GM13977 (cell line): ENCODE results near the gene ZNF532.

Source experiments
- DNase-seq: peaks from one replicate; pipeline ENCODE4 v3.0.0; 2012; ENCODE audit warnings: low spot score
- in situ Hi-C: fragments of 300-500 bp; cut with MboI; formaldehyde crosslinking; loops from one replicate; pipeline ENCODE4 v1.12.0; 2022; ENCODE audit warnings: low sequenced_read_pairs, low pct_unique_long_range_greater_than_20kb, mixed read lengths, inconsistent platforms; ENCODE audit not compliant: unreplicated experiment
- TF ChIP-seq, protein P1 (sequence below): IDR thresholded peaks from 2 replicates; pipeline ENCODE4 v1.5.1; 2012; ENCODE audit warnings: mild to moderate bottlenecking, control low read depth; ENCODE audit not compliant: insufficient read depth; ENCODE audit errors: extremely low read depth, missing control alignments

Gene ZNF532

DNA sequence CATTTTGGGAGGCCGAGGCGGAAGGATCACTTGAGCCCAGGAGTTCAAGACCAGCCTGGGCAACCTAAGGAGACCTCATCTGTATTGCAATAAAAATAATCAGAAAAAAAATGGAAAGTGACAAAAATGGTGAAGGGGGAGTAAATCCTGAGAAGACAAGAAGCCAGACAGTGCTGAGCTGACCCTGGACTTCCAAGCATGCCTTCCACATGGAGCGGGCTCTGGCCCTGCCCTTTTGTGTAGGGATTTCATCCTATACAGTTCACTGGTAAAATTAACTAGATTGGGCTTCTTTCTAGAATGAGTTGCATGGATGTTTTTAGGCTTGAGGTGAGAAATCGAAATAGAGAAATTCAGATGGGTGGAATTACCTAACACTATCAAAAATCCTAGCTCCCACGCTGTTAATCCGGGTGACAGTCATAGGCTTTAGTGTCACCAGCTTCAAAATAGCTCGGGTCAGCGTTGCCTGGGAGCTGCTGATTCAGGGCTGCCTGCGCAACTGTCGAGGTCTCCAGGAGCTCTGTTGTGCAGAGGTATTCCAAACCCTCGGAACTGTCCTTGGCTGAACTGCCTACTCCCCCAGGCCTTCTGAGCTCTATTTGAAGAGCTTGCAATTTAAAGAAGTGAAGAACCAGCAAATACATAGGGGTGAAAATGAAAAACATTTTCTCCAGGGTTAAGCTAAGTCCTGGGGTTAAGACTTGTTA lies 21.5 kb upstream of the ZNF532 start:
- in situ Hi-C loops, result no loop called here
- TF ChIP-seq, protein P1, sequence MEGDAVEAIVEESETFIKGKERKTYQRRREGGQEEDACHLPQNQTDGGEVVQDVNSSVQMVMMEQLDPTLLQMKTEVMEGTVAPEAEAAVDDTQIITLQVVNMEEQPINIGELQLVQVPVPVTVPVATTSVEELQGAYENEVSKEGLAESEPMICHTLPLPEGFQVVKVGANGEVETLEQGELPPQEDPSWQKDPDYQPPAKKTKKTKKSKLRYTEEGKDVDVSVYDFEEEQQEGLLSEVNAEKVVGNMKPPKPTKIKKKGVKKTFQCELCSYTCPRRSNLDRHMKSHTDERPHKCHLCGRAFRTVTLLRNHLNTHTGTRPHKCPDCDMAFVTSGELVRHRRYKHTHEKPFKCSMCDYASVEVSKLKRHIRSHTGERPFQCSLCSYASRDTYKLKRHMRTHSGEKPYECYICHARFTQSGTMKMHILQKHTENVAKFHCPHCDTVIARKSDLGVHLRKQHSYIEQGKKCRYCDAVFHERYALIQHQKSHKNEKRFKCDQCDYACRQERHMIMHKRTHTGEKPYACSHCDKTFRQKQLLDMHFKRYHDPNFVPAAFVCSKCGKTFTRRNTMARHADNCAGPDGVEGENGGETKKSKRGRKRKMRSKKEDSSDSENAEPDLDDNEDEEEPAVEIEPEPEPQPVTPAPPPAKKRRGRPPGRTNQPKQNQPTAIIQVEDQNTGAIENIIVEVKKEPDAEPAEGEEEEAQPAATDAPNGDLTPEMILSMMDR, result no peak

GRCh38 chr18:58843688-58844035 lies 21.0 kb upstream of the ZNF532 start:
- TF ChIP-seq, protein P1, result no peak
- in situ Hi-C loops, result no loop called here
- DNase-seq, result peak; percentile 46

More for the DNA sequence above, 21.5 kb upstream of the ZNF532 start:
- no peak for DNase-seq

- in situ Hi-C loops, result no loop called here
- TF ChIP-seq, protein P1, result no peak
- no peak for DNase-seq
Observed at GRCh38 chr18:58844871-58845270, 19.8 kb upstream of the ZNF532 start.

- TF ChIP-seq, protein P1, result no peak
- DNase-seq, result no peak
- in situ Hi-C loops, result no loop called here
Observed at GRCh38 chr18:58845928-58846724, 18.6 kb upstream of the ZNF532 start.

DNA sequence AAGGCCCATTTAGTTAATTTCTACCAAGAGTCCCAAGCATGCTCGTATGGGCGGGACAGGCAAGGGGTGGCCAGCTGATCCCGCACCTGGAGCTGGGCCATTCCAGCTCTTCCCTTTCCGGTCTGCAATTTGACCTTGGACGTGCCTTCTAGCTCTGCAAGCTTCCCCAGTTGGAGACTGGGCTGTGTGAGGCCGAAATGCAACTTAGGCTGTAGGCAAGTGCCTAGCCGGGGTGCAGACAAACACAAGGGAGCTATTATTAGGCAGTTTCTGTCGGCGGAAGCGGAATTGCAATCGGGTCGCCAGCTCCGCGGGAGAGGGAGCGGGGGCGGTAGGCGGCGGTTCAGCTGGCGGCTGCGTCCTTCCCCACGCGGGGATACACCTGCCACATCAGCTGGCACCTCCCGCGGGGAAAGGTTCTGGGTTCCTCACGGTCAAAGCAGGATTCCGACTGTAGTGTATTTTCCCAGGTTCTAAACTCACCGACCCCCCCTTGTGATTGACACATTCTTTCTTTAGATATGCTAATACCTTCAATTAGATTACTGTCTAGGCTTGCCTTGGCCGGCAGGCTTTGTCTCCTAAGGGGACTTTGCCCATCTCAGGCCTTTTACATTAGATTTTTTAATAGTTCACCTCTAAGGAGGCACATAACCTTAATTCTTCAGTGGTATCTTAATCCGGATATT lies 17.1 kb upstream of the ZNF532 start:
- TF ChIP-seq, protein P1, result no peak
- in situ Hi-C loops, result no loop called here
- DNase-seq, result no peak

GRCh38 chr18:58848685-58849084 lies 16.0 kb upstream of the ZNF532 start:
- no peak for DNase-seq
- TF ChIP-seq, protein P1, result no peak
- in situ Hi-C loops, result no loop called here
